GM21447 (cell line): ENCODE measurements around the gene KCNJ9.
"Not testable (repeated sequence)": the region's sequence is repeated elsewhere in the genome, so short reads cannot be mapped to it uniquely, and the experiment has no call there.

Source experiments
- ATAC-seq: cut with Tn5 transposase; IDR thresholded peaks from one replicate; pipeline ENCODE4 v1.9.1; 2021; ENCODE audit not compliant: unreplicated experiment

KCNJ9 gene

GRCh38 chr1:160101717-160102522 lies 20.6 kb downstream of the KCNJ9 start:
- ATAC-seq = no peak

- ATAC-seq = no peak
Observed at GRCh38 chr1:160103658-160104408, 22.5 kb downstream of the KCNJ9 start.

GRCh38 chr1:160104486-160104885 lies 23.1 kb downstream of the KCNJ9 start:
- ATAC-seq = no peak

- ATAC-seq = no peak
Observed at GRCh38 chr1:160105155-160105554, 23.8 kb downstream of the KCNJ9 start.

GRCh38 chr1:160107512-160107911 lies 26.2 kb downstream of the KCNJ9 start:
- ATAC-seq = no peak

- no peak for ATAC-seq
Observed at GRCh38 chr1:160108888-160109662, 27.7 kb downstream of the KCNJ9 start.

- ATAC-seq = no peak
Observed at GRCh38 chr1:160109686-160110085, 28.3 kb downstream of the KCNJ9 start.

- not testable (repeated sequence) for ATAC-seq
Observed at GRCh38 chr1:160111462-160111861, 30.1 kb downstream of the KCNJ9 start.

GRCh38 chr1:160112357-160112756 lies 31.0 kb downstream of the KCNJ9 start:
- ATAC-seq = no peak

- ATAC-seq = no peak
Observed at GRCh38 chr1:160113407-160113806, 32.1 kb downstream of the KCNJ9 start.

- ATAC-seq = no peak
Observed at GRCh38 chr1:160114085-160114484, 32.7 kb downstream of the KCNJ9 start.

GRCh38 chr1:160115545-160116282 lies 34.4 kb downstream of the KCNJ9 start, which contains the start of gene ATP1A2:
Gene ATP1A2 (plus strand): TSS chr1:160115759. CDS start chr1:160115862, 103 bp downstream.
- ATAC-seq = no peak

GRCh38 chr1:160116283-160117147 lies 35.2 kb downstream of the KCNJ9 start:
- no peak for ATAC-seq

- ATAC-seq = no peak
Observed at GRCh38 chr1:160117300-160117699, 36.0 kb downstream of the KCNJ9 start.

GRCh38 chr1:160117709-160118183 lies 36.4 kb downstream of the KCNJ9 start:
- no peak for ATAC-seq

- no peak for ATAC-seq
Observed at GRCh38 chr1:160118928-160119327, 37.6 kb downstream of the KCNJ9 start.

GRCh38 chr1:160120797-160121196 lies 39.5 kb downstream of the KCNJ9 start:
- ATAC-seq = no peak

GRCh38 chr1:160121388-160121787 lies 40.0 kb downstream of the KCNJ9 start:
- ATAC-seq = no peak

- ATAC-seq = no peak
Observed at GRCh38 chr1:160122978-160123495, 41.7 kb downstream of the KCNJ9 start.
